Endothelial cell of umbilical vein (primary cell): ENCODE measurements around the gene RABL3.

ENCODE experiments used
- CTCF ChIP-seq, 2 donors: IDR thresholded peaks; 1 replicate in 1 of 2; 2 replicates in 1 of 2; pipeline ENCODE4 v1.5.1; 2011; ENCODE audit warnings: low read length in 2 of 2, mild to moderate bottlenecking in 2 of 2, moderate library complexity in 2 of 2, control low read depth in 1 of 2, inconsistent platforms in 1 of 2, low read depth in 1 of 2; ENCODE audit not compliant: insufficient read depth in 1 of 2; ENCODE audit errors: extremely low read depth in 1 of 2
- EZH2 ChIP-seq: IDR thresholded peaks from 2 replicates; pipeline ENCODE4 v1.6.1; 2012; ENCODE audit warnings: borderline replicate concordance, low read depth, mild to moderate bottlenecking, moderate library complexity, low read length, inconsistent platforms; ENCODE audit not compliant: severe bottlenecking
- FOS ChIP-seq: IDR thresholded peaks from 2 replicates; pipeline ENCODE4 v1.6.1; 2011; ENCODE audit warnings: mild to moderate bottlenecking, low read length, moderate library complexity, borderline replicate concordance; ENCODE audit not compliant: insufficient read depth
- GATA2 ChIP-seq: IDR thresholded peaks from 2 replicates; pipeline ENCODE4 v1.7.0; 2011; ENCODE audit warnings: low read depth, mild to moderate bottlenecking, moderate library complexity, mixed read lengths, low read length; ENCODE audit not compliant: insufficient read length, insufficient read depth
- JUN ChIP-seq: IDR thresholded peaks from 2 replicates; pipeline ENCODE4 v1.6.1; 2011; ENCODE audit warnings: borderline replicate concordance, low read depth; ENCODE audit not compliant: insufficient read length, insufficient read depth
- MAX ChIP-seq: IDR thresholded peaks from 2 replicates; pipeline ENCODE4 v1.6.1; 2011; ENCODE audit not compliant: insufficient read depth, insufficient read length
- MYC ChIP-seq: IDR thresholded peaks from one replicate; pipeline ENCODE4 v1.6.1; 2011; ENCODE audit warnings: mild to moderate bottlenecking, low read depth, low read length
- POLR2A ChIP-seq: IDR thresholded peaks from 2 replicates; pipeline ENCODE4 v1.6.1; 2012; ENCODE audit warnings: low read depth, mild to moderate bottlenecking, control low read depth, low read length
- POLR2AphosphoS5 ChIP-seq: IDR thresholded peaks from 2 replicates; pipeline ENCODE4 v1.6.1; 2012; ENCODE audit warnings: low read depth, mild to moderate bottlenecking, control low read depth, low read length, moderate library complexity; ENCODE audit not compliant: insufficient read depth

GRCh38 chr3:120680193-120680894 is 62.0 kb downstream of the RABL3 start:
- TF ChIP-seq EZH2 (no peak), CTCF (IDR thresholded peaks at IDR 0.05; ENCODE audit: extremely low read depth in 1 of 2, insufficient read depth in 1 of 2, low read depth in 1 of 2, low read length in 2 of 2) (no peak), POLR2AphosphoS5 (no peak), FOS (no peak), POLR2A (no peak), MAX (no peak), JUN (no peak), MYC (no peak), GATA2 (no peak)
